Endothelial cell of umbilical vein (primary cell): ENCODE measurements around the gene PRKAG2. TPM values are rescaled to one million over a fixed set of nuclear protein-coding genes. Genes with fewer than 3 reads are reported as not detected.

ENCODE experiments used
- BruUV-seq: library from RNA; stranded (reverse); fragments of 400-500 nt; replicated peaks from 2 replicates; lab custom pipeline; 2021; lab: Mats Ljungman, UMichigan
- CTCF ChIA-PET: fragments of 300-600, 350-600 bp; sonication (Branson Sonifier 250); formaldehyde crosslinking; loops from one replicate; lab custom pipeline; 2021; ENCODE audit warnings: antibody characterized with exemption, inconsistent platforms; lab: Charles Lee
- POLR2A ChIA-PET: fragments of 300-600, 350-600 bp; sonication (Branson Sonifier 250); formaldehyde crosslinking; loops from one replicate; lab custom pipeline; 2021; ENCODE audit warnings: antibody characterized with exemption, inconsistent platforms; lab: Charles Lee
- DNase-seq: peaks from one replicate; pipeline ENCODE4 v3.0.0-alpha.2; 2011; ENCODE audit warnings: low read depth, low spot score
- FAIRE-seq: peaks from 2 replicates; lab custom pipeline; 2011; peaks lifted over from hg19 to GRCh38; lab: Jason Lieb, UNC
- H2AFZ ChIP-seq: 2 replicates; pipeline ENCODE4 v1.6.0; 2012; ENCODE audit warnings: low read depth, low read length, control low read depth, inconsistent platforms
- H3K27ac ChIP-seq: 2 replicates; pipeline ENCODE4 v1.5.1; 2011; ENCODE audit warnings: low read depth, mild to moderate bottlenecking, control low read depth, low read length, moderate library complexity; ENCODE audit not compliant: insufficient read depth
- H3K27me3 ChIP-seq, 2 experiments: 2 replicates each; pipeline versions ENCODE4 v1.6.0 to v1.6.1; 2011; ENCODE audit warnings: low read length in 2 of 2, mixed read lengths in 1 of 2; ENCODE audit not compliant: control insufficient read depth in 2 of 2, insufficient read depth in 2 of 2
- H3K36me3 ChIP-seq, 2 experiments: 2 replicates in 1 of 2; 3 replicates in 1 of 2; pipeline ENCODE4 v1.5.1; 2011; ENCODE audit warnings: low read length in 2 of 2, mild to moderate bottlenecking in 1 of 2, moderate library complexity in 1 of 2; ENCODE audit not compliant: control insufficient read depth in 2 of 2, insufficient read depth in 2 of 2; ENCODE audit errors: extremely low read depth in 1 of 2
- H3K4me1 ChIP-seq: 3 replicates; pipeline ENCODE4 v1.5.1; 2011; ENCODE audit warnings: mild to moderate bottlenecking, low read length; ENCODE audit not compliant: control insufficient read depth, insufficient read depth; ENCODE audit errors: extremely low read depth
- H3K4me2 ChIP-seq: 2 replicates; pipeline ENCODE4 v1.6.1; 2011; ENCODE audit warnings: low read length, control low read depth, mixed read lengths; ENCODE audit not compliant: insufficient read depth
- H3K4me3 ChIP-seq, 3 experiments: fragments of 200-600 bp in 1 of 3; sonication (generic), shearing (Covaris generic) in 1 of 3; replicated peaks in 1 of 3; 2 replicates each; pipeline ENCODE4 v1.5.1; 2011 to 2016; ENCODE audit warnings: control low read depth in 3 of 3, low read length in 3 of 3, mild to moderate bottlenecking in 2 of 3, inconsistent platforms in 1 of 3, low read depth in 1 of 3, moderate library complexity in 1 of 3; ENCODE audit not compliant: insufficient read depth in 1 of 3
- H3K79me2 ChIP-seq: 2 replicates; pipeline ENCODE4 v1.6.0; 2012; ENCODE audit warnings: low read length, inconsistent platforms; ENCODE audit not compliant: control insufficient read depth, insufficient read depth
- H3K9ac ChIP-seq: replicated peaks from 2 replicates; pipeline ENCODE3; 2011; ENCODE audit warnings: low read length, control low read depth; ENCODE audit not compliant: insufficient read depth; ENCODE audit errors: extremely low read depth
- H3K9me1 ChIP-seq: replicated peaks from 3 replicates; pipeline ENCODE4 v1.6.0; 2011; ENCODE audit warnings: mild to moderate bottlenecking, low read length; ENCODE audit not compliant: control insufficient read depth, insufficient read depth; ENCODE audit errors: extremely low read depth
- H3K9me3 ChIP-seq: replicated peaks from 2 replicates; pipeline ENCODE4 v1.5.1; 2012; ENCODE audit warnings: low read length, inconsistent platforms; ENCODE audit not compliant: control insufficient read depth, insufficient read depth
- H4K20me1 ChIP-seq: replicated peaks from 2 replicates; pipeline ENCODE3; 2011; ENCODE audit warnings: mild to moderate bottlenecking, low read length; ENCODE audit not compliant: control insufficient read depth, insufficient read depth; ENCODE audit errors: extremely low read depth
- EZH2 ChIP-seq: IDR thresholded peaks from 2 replicates; pipeline ENCODE4 v1.6.1; 2012; ENCODE audit warnings: borderline replicate concordance, low read depth, mild to moderate bottlenecking, moderate library complexity, low read length, inconsistent platforms; ENCODE audit not compliant: severe bottlenecking
- FOS ChIP-seq: IDR thresholded peaks from 2 replicates; pipeline ENCODE4 v1.6.1; 2011; ENCODE audit warnings: mild to moderate bottlenecking, low read length, moderate library complexity, borderline replicate concordance; ENCODE audit not compliant: insufficient read depth
- GATA2 ChIP-seq: IDR thresholded peaks from 2 replicates; pipeline ENCODE4 v1.7.0; 2011; ENCODE audit warnings: low read depth, mild to moderate bottlenecking, moderate library complexity, mixed read lengths, low read length; ENCODE audit not compliant: insufficient read length, insufficient read depth
- JUN ChIP-seq: IDR thresholded peaks from 2 replicates; pipeline ENCODE4 v1.6.1; 2011; ENCODE audit warnings: borderline replicate concordance, low read depth; ENCODE audit not compliant: insufficient read length, insufficient read depth
- MAX ChIP-seq: IDR thresholded peaks from 2 replicates; pipeline ENCODE4 v1.6.1; 2011; ENCODE audit not compliant: insufficient read depth, insufficient read length
- MYC ChIP-seq: IDR thresholded peaks from one replicate; pipeline ENCODE4 v1.6.1; 2011; ENCODE audit warnings: mild to moderate bottlenecking, low read depth, low read length
- POLR2A ChIP-seq: IDR thresholded peaks from 2 replicates; pipeline ENCODE4 v1.6.1; 2012; ENCODE audit warnings: low read depth, mild to moderate bottlenecking, control low read depth, low read length
- POLR2AphosphoS5 ChIP-seq: IDR thresholded peaks from 2 replicates; pipeline ENCODE4 v1.6.1; 2012; ENCODE audit warnings: low read depth, mild to moderate bottlenecking, control low read depth, low read length, moderate library complexity; ENCODE audit not compliant: insufficient read depth
- dilution Hi-C: fragments of 300-500 bp; cut with MboI; formaldehyde crosslinking; loops from one replicate; pipeline ENCODE4 v1.15.0; 2019; ENCODE audit warnings: low sequenced_read_pairs; ENCODE audit not compliant: extremely low pct_ligation_motif_present
- intact Hi-C: fragments of 100-400 bp; cut with micrococcal nuclease; formaldehyde crosslinking; loops from one replicate; pipeline ENCODE4 v1.10.0; 2022
- polyA plus RNA-seq, 4 experiments: library from polyadenylated mRNA; depleted of rRNA in 3 of 4; stranded (reverse) in 3 of 4; unstranded in 1 of 4; fragments of >200 nt; gene quantifications; 2 replicates each; pipeline versions ENCODE4 v1.2.1 to v1.2.3, GENCODE V29; 2011 to 2012; ENCODE audit warnings: missing spikeins in 1 of 4
- total RNA-seq: library from RNA; stranded (reverse); gene quantifications from 2 replicates; pipeline ENCODE4 v1.2.3, GENCODE V29; 2021
- TF ChIP-seq, protein P1 (sequence below), 2 donors: IDR thresholded peaks; 1 replicate in 1 of 2; 2 replicates in 1 of 2; pipeline ENCODE4 v1.5.1; 2011; ENCODE audit warnings: low read length in 2 of 2, mild to moderate bottlenecking in 2 of 2, moderate library complexity in 2 of 2, control low read depth in 1 of 2, inconsistent platforms in 1 of 2, low read depth in 1 of 2; ENCODE audit not compliant: insufficient read depth in 1 of 2; ENCODE audit errors: extremely low read depth in 1 of 2

PRKAG2 gene
- total and polyA plus RNA-seq, 2 donors (not counting 3 experiments of a cell fraction or from before 2014, with no cell fraction given), result 19.3 to 51.5 TPM

GRCh38 chr7:151615784-151616183 lies 261.1 kb downstream of the PRKAG2 start:
- H4K20me1 ChIP-seq, result no peaks in the 10 kb centered on the region
- FAIRE-seq, result no peak

GRCh38 chr7:151615058-151615457 lies 261.9 kb downstream of the PRKAG2 start:
- H3K9ac ChIP-seq, result no peak overlapping the region
- H4K20me1 ChIP-seq, result no peaks in the 10 kb centered on the region
- no peaks in the 10 kb centered on the region for H3K9me3 ChIP-seq
- H3K4me1 ChIP-seq, result no peaks in the 10 kb centered on the region
- dilution Hi-C loops (no loop called here), intact Hi-C loops (no loop called here)
- CTCF ChIA-PET, result interaction anchor here (0.5 kb wide), 1 partner anchor 9 kb away, joined by 3 read pairs; no protein-coding TSS in a partner anchor
- no peak overlapping the region for H2AFZ ChIP-seq
- BruUV-seq, result no TSS peak
- H3K4me3 ChIP-seq, result no peak overlapping the region
- H3K9me1 ChIP-seq, result no peaks in the 10 kb centered on the region
- no peaks in the 10 kb centered on the region for H3K27me3 ChIP-seq
- POLR2A ChIA-PET, result no interaction called here
- DNase-seq (no peak), FAIRE-seq (no peak)
- no peak for TF ChIP-seq JUN
- TF ChIP-seq, protein P1, sequence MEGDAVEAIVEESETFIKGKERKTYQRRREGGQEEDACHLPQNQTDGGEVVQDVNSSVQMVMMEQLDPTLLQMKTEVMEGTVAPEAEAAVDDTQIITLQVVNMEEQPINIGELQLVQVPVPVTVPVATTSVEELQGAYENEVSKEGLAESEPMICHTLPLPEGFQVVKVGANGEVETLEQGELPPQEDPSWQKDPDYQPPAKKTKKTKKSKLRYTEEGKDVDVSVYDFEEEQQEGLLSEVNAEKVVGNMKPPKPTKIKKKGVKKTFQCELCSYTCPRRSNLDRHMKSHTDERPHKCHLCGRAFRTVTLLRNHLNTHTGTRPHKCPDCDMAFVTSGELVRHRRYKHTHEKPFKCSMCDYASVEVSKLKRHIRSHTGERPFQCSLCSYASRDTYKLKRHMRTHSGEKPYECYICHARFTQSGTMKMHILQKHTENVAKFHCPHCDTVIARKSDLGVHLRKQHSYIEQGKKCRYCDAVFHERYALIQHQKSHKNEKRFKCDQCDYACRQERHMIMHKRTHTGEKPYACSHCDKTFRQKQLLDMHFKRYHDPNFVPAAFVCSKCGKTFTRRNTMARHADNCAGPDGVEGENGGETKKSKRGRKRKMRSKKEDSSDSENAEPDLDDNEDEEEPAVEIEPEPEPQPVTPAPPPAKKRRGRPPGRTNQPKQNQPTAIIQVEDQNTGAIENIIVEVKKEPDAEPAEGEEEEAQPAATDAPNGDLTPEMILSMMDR (IDR thresholded peaks at IDR 0.05; ENCODE audit: extremely low read depth in 1 of 2, insufficient read depth in 1 of 2, low read depth in 1 of 2, low read length in 2 of 2), result no peak
- TF ChIP-seq POLR2A, result no peak
- TF ChIP-seq FOS, result no peak
- no peak for TF ChIP-seq POLR2AphosphoS5
- TF ChIP-seq EZH2, result no peak
- no peak for TF ChIP-seq MAX
- TF ChIP-seq GATA2, result no peak
- no peak for TF ChIP-seq MYC
- H3K36me3 ChIP-seq, result peaks cover 0 to 2% of the 10 kb centered on the region in 2 experiments
- H3K4me2 ChIP-seq, result no peak overlapping the region
- H3K27ac ChIP-seq, result no peak overlapping the region
- peaks cover 64% of the 10 kb centered on the region for H3K79me2 ChIP-seq

More at GRCh38 chr7:151615784-151616183, 261.1 kb downstream of the PRKAG2 start:
- no peak for DNase-seq
- BruUV-seq, result no TSS peak
- Histone ChIP-seq H3K4me2 (no peak overlapping the region), H3K9me3 (no peaks in the 10 kb centered on the region), H3K27me3 (no peaks in the 10 kb centered on the region), H3K9me1 (no peaks in the 10 kb centered on the region), H3K27ac (no peak overlapping the region), H3K79me2 (peaks cover 65% of the 10 kb centered on the region), H3K4me3 (no peak overlapping the region), H3K9ac (no peak overlapping the region), H3K4me1 (no peaks in the 10 kb centered on the region), H2AFZ (no peak overlapping the region), H3K36me3 (peaks cover 0 to 2% of the 10 kb centered on the region in 2 experiments)
- TF ChIP-seq POLR2AphosphoS5, result no peak
- TF ChIP-seq MAX, result no peak
- TF ChIP-seq EZH2, result no peak
- no peak for TF ChIP-seq MYC
- POLR2A ChIA-PET, result no interaction called here
- CTCF ChIA-PET, result no interaction called here
- intact Hi-C loops, result no loop called here
- dilution Hi-C loops, result no loop called here
